WTC11 (cell line): Measurements from ENCODE around the gene RPS28. TPM values are rescaled to one million over a fixed set of nuclear protein-coding genes. Genes with fewer than 3 reads are reported as not detected.
A peak's percentile ranks its signal among the peaks of the same experiment; 100 is the strongest.

Experiments used
- ATAC-seq: fragments of 200-7000 bp; cut with Tn5 transposase; 2 replicates; pipeline ENCODE4 v1.10.0; 2021; ENCODE audit warnings: mild to moderate bottlenecking, moderate library complexity
- CTCF ChIA-PET: fragments of 300-600 bp; sonication (Branson Sonifier 250); formaldehyde crosslinking; loops from one replicate; lab custom pipeline; 2021; ENCODE audit warnings: antibody characterized with exemption; lab: Charles Lee
- POLR2A ChIA-PET: fragments of 350-600 bp; sonication (Branson Sonifier 250); formaldehyde crosslinking; loops from one replicate; lab custom pipeline; 2021; ENCODE audit warnings: antibody characterized with exemption; lab: Charles Lee
- DNase-seq: peaks from one replicate; pipeline ENCODE4 v3.0.0; 2021; ENCODE audit warnings: low spot score
- H3K27ac Mint-ChIP-seq: 2 replicates; pipeline ENCODE4 v1.8.0; 2021; ENCODE audit warnings: mixed read lengths
- H3K27me3 Mint-ChIP-seq: 2 replicates; pipeline ENCODE4 v1.8.0; 2021; ENCODE audit warnings: low read depth, mild to moderate bottlenecking, moderate library complexity, mixed read lengths
- H3K36me3 Mint-ChIP-seq: 2 replicates; pipeline ENCODE4 v1.8.0; 2021; ENCODE audit warnings: mixed read lengths
- H3K4me1 Mint-ChIP-seq: 2 replicates; pipeline ENCODE4 v1.8.0; 2022; ENCODE audit warnings: mixed read lengths
- H3K4me3 Mint-ChIP-seq: 2 replicates; pipeline ENCODE4 v1.8.0; 2021; ENCODE audit warnings: mild to moderate bottlenecking, moderate library complexity, mixed read lengths
- H3K9me3 Mint-ChIP-seq: 2 replicates; pipeline ENCODE4 v1.8.0; 2021; ENCODE audit warnings: mixed read lengths
- ATF2 ChIP-seq: sonication (generic); formaldehyde crosslinking; IDR thresholded peaks from 2 replicates; pipeline ENCODE4 v1.8.1; 2022; ENCODE audit warnings: low read depth, missing genetic modification reagents, borderline replicate concordance
- E2F1 ChIP-seq: sonication (generic); formaldehyde crosslinking; IDR thresholded peaks from 2 replicates; pipeline ENCODE4 v1.8.0; 2022; ENCODE audit warnings: mild to moderate bottlenecking, missing genetic modification reagents
- EMX1 ChIP-seq: fragments of 250-450 bp; sonication (Bioruptor Pico); IDR thresholded peaks from 2 replicates; pipeline ENCODE4 v1.8.0; 2021; ENCODE audit warnings: mild to moderate bottlenecking
- FOXJ3 ChIP-seq: sonication (generic); formaldehyde crosslinking; IDR thresholded peaks from 2 replicates; pipeline ENCODE4 v1.9.0; 2021; ENCODE audit warnings: missing genetic modification reagents, mild to moderate bottlenecking, borderline replicate concordance
- IRF2 ChIP-seq: sonication (generic); formaldehyde crosslinking; IDR thresholded peaks from 2 replicates; pipeline ENCODE4 v1.8.0; 2022; ENCODE audit warnings: low read depth, missing genetic modification reagents, borderline replicate concordance
- NFE2L1 ChIP-seq: sonication (generic); formaldehyde crosslinking; IDR thresholded peaks from 2 replicates; pipeline ENCODE4 v1.8.1; 2023; ENCODE audit warnings: missing genetic modification reagents
- PRDM15 ChIP-seq: sonication (generic); formaldehyde crosslinking; IDR thresholded peaks from 2 replicates; pipeline ENCODE4 v1.8.0; 2022; ENCODE audit warnings: missing genetic modification reagents
- RELA ChIP-seq: sonication (generic); formaldehyde crosslinking; IDR thresholded peaks from 2 replicates; pipeline ENCODE4 v1.8.1; 2022; ENCODE audit warnings: missing genetic modification reagents, mild to moderate bottlenecking, borderline replicate concordance
- SMAD4 ChIP-seq: sonication (generic); formaldehyde crosslinking; IDR thresholded peaks from 2 replicates; pipeline ENCODE4 v1.8.0; 2022; ENCODE audit warnings: mild to moderate bottlenecking, missing genetic modification reagents
- TCF7 ChIP-seq: sonication (generic); formaldehyde crosslinking; IDR thresholded peaks from 2 replicates; pipeline ENCODE4 v1.8.0; 2022; ENCODE audit warnings: mild to moderate bottlenecking, low read depth, missing genetic modification reagents, moderate library complexity
- TEAD4 ChIP-seq: sonication (generic); formaldehyde crosslinking; IDR thresholded peaks from 2 replicates; pipeline ENCODE4 v1.8.0; 2022; ENCODE audit warnings: mild to moderate bottlenecking, missing genetic modification reagents
- ZNF121 ChIP-seq: sonication (generic); formaldehyde crosslinking; IDR thresholded peaks from 2 replicates; pipeline ENCODE4 v1.8.0; 2023; ENCODE audit warnings: missing genetic modification reagents
- ZNF232 ChIP-seq: sonication (generic); formaldehyde crosslinking; IDR thresholded peaks from 2 replicates; pipeline ENCODE4 v1.8.0; 2022; ENCODE audit warnings: mild to moderate bottlenecking, missing genetic modification reagents
- total RNA-seq: library from RNA; stranded (reverse); gene quantifications from 3 replicates; pipeline ENCODE4 v1.2.3, GENCODE V29; 2021
- TF ChIP-seq, protein P1 (sequence below): fragments of 250-450 bp; sonication (Bioruptor Pico); IDR thresholded peaks from 2 replicates; pipeline ENCODE4 v1.9.0; 2021; ENCODE audit warnings: mild to moderate bottlenecking
- TF ChIP-seq, protein P2 (sequence below): sonication (generic); formaldehyde crosslinking; IDR thresholded peaks from 2 replicates; pipeline ENCODE4 v1.8.0; 2022; ENCODE audit warnings: mild to moderate bottlenecking, missing genetic modification reagents
- TF ChIP-seq, protein P3 (sequence below): fragments of 250-450 bp; sonication (Bioruptor Pico); IDR thresholded peaks from 2 replicates; pipeline ENCODE4 v2.1.2; 2022; ENCODE audit warnings: mild to moderate bottlenecking, moderate library complexity
- TF ChIP-seq, protein P4 (sequence below): fragments of 250-450 bp; sonication (Bioruptor Pico); IDR thresholded peaks from 2 replicates; pipeline ENCODE4 v1.8.0; 2021; ENCODE audit warnings: mild to moderate bottlenecking

RPS28 gene
- total RNA-seq, 1 experiment from 2014 or later = 2,082 TPM

GRCh38 chr19:8324186-8325050, 3.1 kb downstream of the RPS28 start (continued):
- TF ChIP-seq E2F1 = no peak
- peak; percentile 90 for TF ChIP-seq EMX1 (CRISPR knock-in tag)
- TF ChIP-seq ATF2 (CRISPR knock-in tag) = 0 out of 2 replicates have a peak, but pooled peaks have one; percentile 42
- no peak for TF ChIP-seq IRF2
- TF ChIP-seq SMAD4 (CRISPR knock-in tag) = no peak

DNA sequence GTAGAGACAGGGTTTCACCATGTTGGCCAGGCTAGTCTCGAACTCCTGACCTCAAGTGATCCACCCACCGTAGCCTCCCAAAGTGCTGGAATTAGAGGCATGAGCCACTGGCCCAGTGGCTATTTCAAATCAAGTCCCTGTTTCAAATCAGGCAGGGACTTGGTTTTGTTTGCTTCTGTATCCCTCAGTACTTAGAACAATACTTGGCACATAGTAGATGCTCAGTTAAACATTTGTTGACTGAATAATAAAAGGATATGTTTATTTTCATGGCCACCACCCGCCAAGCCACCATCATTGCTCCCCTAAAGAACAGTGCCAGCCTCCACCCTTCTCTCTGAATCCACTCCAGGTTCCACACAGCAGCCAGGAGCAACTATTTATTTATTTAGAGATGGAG, 4.2 kb downstream of the RPS28 start:
- Mint-ChIP-seq H3K4me3 (no peak overlapping the region), H3K36me3 (peaks cover 20% of the 10 kb centered on the region), H3K4me1 (peaks cover 15% of the 10 kb centered on the region), H3K9me3 (no peaks in the 10 kb centered on the region), H3K27ac (no peak overlapping the region), H3K27me3 (peaks cover 25% of the 10 kb centered on the region)
- no peak for TF ChIP-seq PRDM15 (CRISPR knock-in tag)
- TF ChIP-seq, protein P1, sequence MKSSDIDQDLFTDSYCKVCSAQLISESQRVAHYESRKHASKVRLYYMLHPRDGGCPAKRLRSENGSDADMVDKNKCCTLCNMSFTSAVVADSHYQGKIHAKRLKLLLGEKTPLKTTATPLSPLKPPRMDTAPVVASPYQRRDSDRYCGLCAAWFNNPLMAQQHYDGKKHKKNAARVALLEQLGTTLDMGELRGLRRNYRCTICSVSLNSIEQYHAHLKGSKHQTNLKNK (CRISPR knock-in tag) = no peak
- TF ChIP-seq, protein P2, sequence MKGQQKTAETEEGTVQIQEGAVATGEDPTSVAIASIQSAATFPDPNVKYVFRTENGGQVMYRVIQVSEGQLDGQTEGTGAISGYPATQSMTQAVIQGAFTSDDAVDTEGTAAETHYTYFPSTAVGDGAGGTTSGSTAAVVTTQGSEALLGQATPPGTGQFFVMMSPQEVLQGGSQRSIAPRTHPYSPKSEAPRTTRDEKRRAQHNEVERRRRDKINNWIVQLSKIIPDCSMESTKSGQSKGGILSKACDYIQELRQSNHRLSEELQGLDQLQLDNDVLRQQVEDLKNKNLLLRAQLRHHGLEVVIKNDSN = no peak
- DNase-seq (no peak), ATAC-seq (no peak)
- ChIA-PET CTCF (interaction anchor here (0.7 to 3.9 kb wide), 3 partner anchors 10 to 59 kb away, joined by 3 to 25 read pairs (median 9); no protein-coding TSS in a partner anchor), POLR2A (interaction anchor here (0.6 to 0.7 kb wide), 2 partner anchors 63 to 835 kb away, joined by 5 to 12 read pairs; no protein-coding TSS in a partner anchor)

- Mint-ChIP-seq H3K9me3 (no peaks in the 10 kb centered on the region), H3K4me1 (peaks cover 3% of the 10 kb centered on the region; the same call in 1 of the 2 replicates), H3K4me3 (no peak overlapping the region), H3K27me3 (peaks cover 65% of the 10 kb centered on the region), H3K36me3 (no peaks in the 10 kb centered on the region), H3K27ac (no peak overlapping the region; the same call in 1 of the 2 replicates)
- POLR2A ChIA-PET = no interaction called here
- no peak for ATAC-seq
- CTCF ChIA-PET = no interaction called here
- no peak for DNase-seq
- TF ChIP-seq ZNF121 (CRISPR knock-in tag) = no peak
- TF ChIP-seq RELA (CRISPR knock-in tag) = no peak
- TF ChIP-seq NFE2L1 (CRISPR knock-in tag) = no peak
- TF ChIP-seq, protein P3, sequence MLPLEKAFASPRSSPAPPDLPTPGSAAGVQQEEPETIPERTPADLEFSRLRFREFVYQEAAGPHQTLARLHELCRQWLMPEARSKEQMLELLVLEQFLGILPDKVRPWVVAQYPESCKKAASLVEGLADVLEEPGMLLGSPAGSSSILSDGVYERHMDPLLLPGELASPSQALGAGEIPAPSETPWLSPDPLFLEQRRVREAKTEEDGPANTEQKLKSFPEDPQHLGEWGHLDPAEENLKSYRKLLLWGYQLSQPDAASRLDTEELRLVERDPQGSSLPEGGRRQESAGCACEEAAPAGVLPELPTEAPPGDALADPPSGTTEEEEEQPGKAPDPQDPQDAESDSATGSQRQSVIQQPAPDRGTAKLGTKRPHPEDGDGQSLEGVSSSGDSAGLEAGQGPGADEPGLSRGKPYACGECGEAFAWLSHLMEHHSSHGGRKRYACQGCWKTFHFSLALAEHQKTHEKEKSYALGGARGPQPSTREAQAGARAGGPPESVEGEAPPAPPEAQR (CRISPR knock-in tag) = no peak
- TF ChIP-seq PRDM15 (CRISPR knock-in tag) = no peak
- TF ChIP-seq, protein P4, sequence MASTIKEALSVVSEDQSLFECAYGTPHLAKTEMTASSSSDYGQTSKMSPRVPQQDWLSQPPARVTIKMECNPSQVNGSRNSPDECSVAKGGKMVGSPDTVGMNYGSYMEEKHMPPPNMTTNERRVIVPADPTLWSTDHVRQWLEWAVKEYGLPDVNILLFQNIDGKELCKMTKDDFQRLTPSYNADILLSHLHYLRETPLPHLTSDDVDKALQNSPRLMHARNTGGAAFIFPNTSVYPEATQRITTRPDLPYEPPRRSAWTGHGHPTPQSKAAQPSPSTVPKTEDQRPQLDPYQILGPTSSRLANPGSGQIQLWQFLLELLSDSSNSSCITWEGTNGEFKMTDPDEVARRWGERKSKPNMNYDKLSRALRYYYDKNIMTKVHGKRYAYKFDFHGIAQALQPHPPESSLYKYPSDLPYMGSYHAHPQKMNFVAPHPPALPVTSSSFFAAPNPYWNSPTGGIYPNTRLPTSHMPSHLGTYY (CRISPR knock-in tag) = no peak
- no peak for TF ChIP-seq TCF7 (CRISPR knock-in tag)
- no peak for TF ChIP-seq ZNF232 (CRISPR knock-in tag)
- TF ChIP-seq TEAD4 (CRISPR knock-in tag) = no peak
- no peak for TF ChIP-seq FOXJ3 (CRISPR knock-in tag)
These were observed 8.7 kb downstream of the RPS28 start for GRCh38 chr19:8329996-8330395.
